Astrocyte (in vitro differentiated cells and primary cell): ENCODE results near the gene MBTPS2.

Experiments
- EZH2 ChIP-seq: IDR thresholded peaks from 2 replicates; pipeline ENCODE4 v1.6.1; 2012; ENCODE audit warnings: mild to moderate bottlenecking, low read length, inconsistent platforms; ENCODE audit not compliant: insufficient read depth
- TF ChIP-seq, protein P1 (sequence below): IDR thresholded peaks from 2 replicates; pipeline ENCODE4 v1.5.1; 2011; ENCODE audit warnings: low read depth, mild to moderate bottlenecking, inconsistent platforms, low read length, moderate library complexity; ENCODE audit not compliant: insufficient read depth

DNA sequence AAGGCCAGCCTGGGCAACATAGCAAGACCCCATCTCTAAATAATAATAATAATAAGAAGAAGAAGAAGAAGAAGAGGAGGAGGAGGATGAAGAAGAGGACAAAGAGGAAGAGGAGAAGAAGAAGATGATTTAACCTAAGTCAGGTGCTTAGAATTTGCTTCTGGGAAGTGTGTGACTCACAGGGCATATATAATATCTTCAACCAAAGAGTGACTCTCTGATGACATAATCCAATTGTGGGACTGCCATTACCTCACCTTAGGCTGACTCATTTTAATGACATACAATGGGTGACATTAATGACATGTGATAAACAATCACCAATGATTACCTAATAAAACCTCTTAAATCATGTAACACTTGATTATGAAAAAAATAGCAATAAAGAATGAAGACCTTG is 32.7 kb upstream of the MBTPS2 start:
- TF ChIP-seq, protein P1, sequence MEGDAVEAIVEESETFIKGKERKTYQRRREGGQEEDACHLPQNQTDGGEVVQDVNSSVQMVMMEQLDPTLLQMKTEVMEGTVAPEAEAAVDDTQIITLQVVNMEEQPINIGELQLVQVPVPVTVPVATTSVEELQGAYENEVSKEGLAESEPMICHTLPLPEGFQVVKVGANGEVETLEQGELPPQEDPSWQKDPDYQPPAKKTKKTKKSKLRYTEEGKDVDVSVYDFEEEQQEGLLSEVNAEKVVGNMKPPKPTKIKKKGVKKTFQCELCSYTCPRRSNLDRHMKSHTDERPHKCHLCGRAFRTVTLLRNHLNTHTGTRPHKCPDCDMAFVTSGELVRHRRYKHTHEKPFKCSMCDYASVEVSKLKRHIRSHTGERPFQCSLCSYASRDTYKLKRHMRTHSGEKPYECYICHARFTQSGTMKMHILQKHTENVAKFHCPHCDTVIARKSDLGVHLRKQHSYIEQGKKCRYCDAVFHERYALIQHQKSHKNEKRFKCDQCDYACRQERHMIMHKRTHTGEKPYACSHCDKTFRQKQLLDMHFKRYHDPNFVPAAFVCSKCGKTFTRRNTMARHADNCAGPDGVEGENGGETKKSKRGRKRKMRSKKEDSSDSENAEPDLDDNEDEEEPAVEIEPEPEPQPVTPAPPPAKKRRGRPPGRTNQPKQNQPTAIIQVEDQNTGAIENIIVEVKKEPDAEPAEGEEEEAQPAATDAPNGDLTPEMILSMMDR = no peak
- no peak for TF ChIP-seq EZH2
